H1 (cell line): ENCODE results near the gene SCNN1B. TPM values are rescaled to one million over a fixed set of nuclear protein-coding genes. Genes with fewer than 3 reads are reported as not detected.

Experiments used
- CTCF ChIA-PET: fragments of 300-600 bp; sonication (Branson Sonifier 250); formaldehyde crosslinking; loops from one replicate; lab custom pipeline; 2021; ENCODE audit not compliant: partially characterized antibody; lab: Charles Lee
- POLR2A ChIA-PET: fragments of 300-600 bp; sonication (Branson Sonifier 250); formaldehyde crosslinking; loops from one replicate; lab custom pipeline; 2021; ENCODE audit warnings: inconsistent platforms; ENCODE audit not compliant: partially characterized antibody; lab: Charles Lee
- DNase-seq, 2 experiments: peaks; one replicate each; pipeline versions ENCODE4 v3.0.0 to v3.0.0-alpha.2; 2010 to 2022; ENCODE audit warnings: low spot score in 2 of 2, low read depth in 1 of 2, mixed read lengths in 1 of 2
- FAIRE-seq: peaks from 2 replicates; lab custom pipeline; 2011; peaks lifted over from hg19 to GRCh38; lab: Jason Lieb, UNC
- H2AFZ ChIP-seq: 2 replicates; pipeline ENCODE4 v1.8.1; 2012; ENCODE audit warnings: low read length, inconsistent platforms
- H2AK5ac ChIP-seq: 2 replicates; pipeline ENCODE4 v1.6.1; 2013; ENCODE audit warnings: low read depth, low read length
- H2BK120ac ChIP-seq: replicated peaks from 2 replicates; pipeline ENCODE3; 2013; ENCODE audit warnings: low read depth, low read length, inconsistent platforms
- H2BK12ac ChIP-seq: 2 replicates; pipeline ENCODE4 v1.6.1; 2013; ENCODE audit warnings: low read depth, low read length
- H2BK15ac ChIP-seq: 2 replicates; pipeline ENCODE4 v1.6.1; 2013; ENCODE audit warnings: low read length
- H2BK20ac ChIP-seq: 2 replicates; pipeline ENCODE4 v1.6.1; 2013; ENCODE audit warnings: low read length
- H2BK5ac ChIP-seq: 2 replicates; pipeline ENCODE4 v1.6.1; 2013; ENCODE audit warnings: low read depth, low read length
- H3K14ac ChIP-seq: 2 replicates; pipeline ENCODE4 v1.6.1; 2013; ENCODE audit warnings: inconsistent platforms; ENCODE audit not compliant: insufficient read length
- H3K18ac ChIP-seq: 2 replicates; pipeline ENCODE4 v1.6.1; 2013; ENCODE audit warnings: low read length; ENCODE audit errors: extremely low read depth
- H3K23ac ChIP-seq: 2 replicates; pipeline ENCODE4 v1.6.1; 2013; ENCODE audit warnings: inconsistent platforms; ENCODE audit not compliant: insufficient read length
- H3K23me2 ChIP-seq: 2 replicates; pipeline ENCODE4 v1.6.1; 2013; ENCODE audit warnings: low read depth, low read length
- H3K27ac ChIP-seq: 2 replicates; pipeline ENCODE4 v1.6.1; 2011; ENCODE audit warnings: low read depth, low read length, inconsistent platforms
- H3K27me3 ChIP-seq, 4 experiments: replicated peaks in 1 of 4; 1 replicate in 1 of 4; 2 replicates in 3 of 4; pipeline versions ENCODE4 v1.6.1 to v1.8.1; 2011 to 2013; ENCODE audit warnings: low read length in 3 of 4, mild to moderate bottlenecking in 3 of 4, inconsistent platforms in 2 of 4, mixed read lengths in 2 of 4, moderate library complexity in 1 of 4; ENCODE audit not compliant: control insufficient read depth in 3 of 4, insufficient read depth in 3 of 4; ENCODE audit errors: extremely low read depth in 1 of 4
- H3K36me3 ChIP-seq, 4 experiments: 2 replicates each; pipeline versions ENCODE4 v1.6.1 to v1.8.1; 2011 to 2013; ENCODE audit warnings: mild to moderate bottlenecking in 4 of 4, low read length in 3 of 4, moderate library complexity in 2 of 4, control low read depth in 1 of 4, inconsistent platforms in 1 of 4; ENCODE audit not compliant: insufficient read depth in 4 of 4, control insufficient read depth in 2 of 4
- H3K4ac ChIP-seq: replicated peaks from 2 replicates; pipeline ENCODE3; 2013; ENCODE audit warnings: low read length, low read depth, mixed read lengths, inconsistent platforms; ENCODE audit not compliant: insufficient read length
- H3K4me1 ChIP-seq, 4 experiments: replicated peaks in 1 of 4; 1 replicate in 1 of 4; 2 replicates in 3 of 4; pipeline versions ENCODE4 v1.6.1 to v1.8.1; 2011 to 2013; ENCODE audit warnings: low read length in 3 of 4, inconsistent platforms in 2 of 4, mixed read lengths in 1 of 4; ENCODE audit not compliant: insufficient read depth in 4 of 4, control insufficient read depth in 3 of 4
- H3K4me2 ChIP-seq, 2 experiments: 2 replicates each; pipeline versions ENCODE4 v1.6.1 to v1.8.1; 2011 to 2013; ENCODE audit warnings: low read depth in 2 of 2, low read length in 2 of 2, control low read depth in 1 of 2, inconsistent platforms in 1 of 2, mild to moderate bottlenecking in 1 of 2; ENCODE audit not compliant: insufficient read depth in 1 of 2
- H3K4me3 ChIP-seq, 4 experiments: fragments of 200-600, 300-600 bp in 1 of 4; sonication (generic), shearing (Covaris generic), sonication (Bioruptor Twin) in 1 of 4; 2 replicates each; pipeline versions ENCODE4 v1.5.1 to v1.8.1; 2011 to 2016; ENCODE audit warnings: low read length in 4 of 4, low read depth in 3 of 4, control low read depth in 2 of 4, inconsistent platforms in 2 of 4, mild to moderate bottlenecking in 2 of 4, mixed read lengths in 1 of 4, moderate library complexity in 1 of 4; ENCODE audit not compliant: insufficient read depth in 2 of 4; ENCODE audit errors: extremely low read depth in 1 of 4
- H3K56ac ChIP-seq: replicated peaks from 2 replicates; pipeline ENCODE3; 2013; ENCODE audit warnings: low read depth, mild to moderate bottlenecking, mixed read lengths, low read length, inconsistent platforms; ENCODE audit not compliant: insufficient read length
- H3K79me1 ChIP-seq: 2 replicates; pipeline ENCODE4 v1.6.1; 2013; ENCODE audit warnings: low read depth, low read length, control low read depth
- H3K79me2 ChIP-seq, 2 experiments: 2 replicates each; pipeline versions ENCODE4 v1.6.1 to v1.8.1; 2012 to 2013; ENCODE audit warnings: low read length in 2 of 2, mild to moderate bottlenecking in 2 of 2, inconsistent platforms in 1 of 2; ENCODE audit not compliant: insufficient read depth in 2 of 2, control insufficient read depth in 1 of 2
- H3K9ac ChIP-seq, 4 experiments: replicated peaks in 1 of 4; 1 replicate in 1 of 4; 2 replicates in 3 of 4; pipeline versions ENCODE4 v1.6.1 to v1.8.1; 2011 to 2013; ENCODE audit warnings: low read depth in 3 of 4, low read length in 3 of 4, control low read depth in 2 of 4, mild to moderate bottlenecking in 2 of 4, moderate library complexity in 2 of 4, inconsistent platforms in 1 of 4; ENCODE audit errors: extremely low read depth in 1 of 4
- H3K9me3 ChIP-seq, 2 experiments: 2 replicates each; pipeline versions ENCODE4 v1.6.1 to v1.8.1; 2012 to 2013; ENCODE audit warnings: mild to moderate bottlenecking in 2 of 2, moderate library complexity in 2 of 2, control low read depth in 1 of 2, inconsistent platforms in 1 of 2, low read depth in 1 of 2, low read length in 1 of 2, mixed read lengths in 1 of 2; ENCODE audit not compliant: insufficient read depth in 2 of 2
- H4K20me1 ChIP-seq, 2 experiments: replicated peaks in 1 of 2; 2 replicates each; pipeline versions ENCODE3 to v1.8.1; 2011 to 2013; ENCODE audit warnings: inconsistent platforms in 2 of 2, low read length in 2 of 2, mild to moderate bottlenecking in 1 of 2; ENCODE audit not compliant: insufficient read depth in 2 of 2, control insufficient read depth in 1 of 2
- H4K5ac ChIP-seq: 2 replicates; pipeline ENCODE4 v1.6.1; 2013; ENCODE audit warnings: low read length, low read depth, mixed read lengths, inconsistent platforms; ENCODE audit not compliant: insufficient read length
- H4K8ac ChIP-seq: 2 replicates; pipeline ENCODE4 v1.8.0; 2013; ENCODE audit warnings: mild to moderate bottlenecking, moderate library complexity, low read length, inconsistent platforms; ENCODE audit not compliant: insufficient read depth; ENCODE audit errors: extremely low read depth
- H4K91ac ChIP-seq: replicated peaks from 2 replicates; pipeline ENCODE3; 2013; ENCODE audit warnings: low read length, mixed read lengths, inconsistent platforms; ENCODE audit not compliant: insufficient read length
- ZNF274 ChIP-seq: IDR thresholded peaks from 2 replicates; pipeline ENCODE4 v1.7.0; 2012; ENCODE audit warnings: low read length, borderline replicate concordance; ENCODE audit errors: extremely low read depth
- WGBS, 2 experiments: shearing (Covaris generic) in 1 of 2; methylation state at CpG; one replicate each; pipeline versions ENCODE4 v1.1.6 to v1.1.7; 2013 to 2015; ENCODE audit warnings: low lambda C conversion rate in 2 of 2, mixed read lengths in 2 of 2, inconsistent platforms in 1 of 2, low coverage in 1 of 2, missing lambda C conversion rate in 1 of 2; ENCODE audit not compliant: insufficient replicate concordance in 2 of 2, insufficient coverage in 1 of 2, insufficient read length in 1 of 2; ENCODE audit errors: extremely low coverage in 1 of 2, missing lambda C conversion rate in 1 of 2; 5-methylcytosine and 5-hydroxymethylcytosine counted together
- polyA plus RNA-seq, 7 experiments: library from polyadenylated mRNA; depleted of rRNA in 3 of 7; stranded (reverse) in 5 of 7; unstranded in 2 of 7; fragments of >200 nt in 5 of 7; fragments of 200-250 nt in 2 of 7; gene quantifications; 1 replicate in 5 of 7; 2 replicates in 1 of 7; 4 replicates in 1 of 7; pipeline versions ENCODE4 v1.2.1 to v1.2.3, GENCODE V29; 2011 to 2013; ENCODE audit warnings: missing spikeins in 2 of 7, mixed read lengths in 2 of 7
- total RNA-seq: library from RNA; stranded (reverse); fragmentation: NEBNext Ultra II Directional; extraction: Animal tissue kit (Norgen Biotek cat#: 25700); gene quantifications from 2 replicates; pipeline ENCODE4 v1.2.1, GENCODE V29; 2021

SCNN1B gene
- total and polyA plus RNA-seq, 2 of the 8 experiments (the other 6 are each of a cell fraction or from before 2014, with no cell fraction given): 0.20 to 0.95 TPM

DNA sequence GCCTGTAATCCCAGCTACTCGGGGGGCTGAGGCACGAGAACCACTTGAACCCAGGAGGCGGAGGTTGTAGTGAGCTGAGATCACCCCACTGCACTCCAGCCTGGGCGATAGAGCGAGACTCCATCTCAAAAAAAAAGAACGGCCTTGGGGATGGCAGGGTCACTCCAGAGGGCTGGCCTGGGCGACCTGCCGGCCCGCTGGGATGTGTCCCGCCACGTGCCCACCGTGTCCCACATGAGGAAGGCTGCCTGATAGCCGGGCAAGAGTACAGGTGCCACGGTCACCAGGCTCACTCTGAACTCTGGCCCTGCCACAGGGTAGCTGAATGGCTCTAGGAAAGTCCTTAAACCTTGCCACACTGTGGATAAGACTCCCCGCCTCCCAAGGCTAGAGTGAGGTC lies 83.3 kb downstream of the SCNN1B start:
- CTCF ChIA-PET: interaction anchor here (3.3 to 3.9 kb wide), 2 partner anchors 14 to 49 kb away, joined by 7 to 23 read pairs; no protein-coding TSS in a partner anchor
- no peak overlapping the region for H2BK120ac ChIP-seq
- FAIRE-seq: no peak

More for the DNA sequence above, 83.3 kb downstream of the SCNN1B start:
- H3K14ac ChIP-seq: no peak overlapping the region
- no peak overlapping the region for H2AK5ac ChIP-seq
- no peak overlapping the region for H2BK5ac ChIP-seq
- no peak overlapping the region for H3K56ac ChIP-seq
- no peaks in the 10 kb centered on the region for H3K27me3 ChIP-seq
- H3K4me1 ChIP-seq: peaks cover 0 to 3% (median under 1%) of the 10 kb centered on the region in 4 experiments; a peak in 1 of 7 replicates
- H3K79me1 ChIP-seq: no peaks in the 10 kb centered on the region
- H2BK12ac ChIP-seq: no peak overlapping the region
- H3K4me3 ChIP-seq: no peak overlapping the region
- no peak overlapping the region for H3K23ac ChIP-seq
- no peak overlapping the region for H2BK15ac ChIP-seq
- H3K4me2 ChIP-seq: no peak overlapping the region
- H3K23me2 ChIP-seq: peaks cover 6% of the 10 kb centered on the region; the same call in 1 of the 2 replicates
- H3K9ac ChIP-seq: no peak overlapping the region
- no peak overlapping the region for H3K27ac ChIP-seq
- no peak for TF ChIP-seq ZNF274
- TF ChIP-seq, all 59 proteins: peak for 0
- H2BK20ac ChIP-seq: no peak overlapping the region
- no peak overlapping the region for H3K4ac ChIP-seq
- H4K20me1 ChIP-seq: peaks cover 0 to 1% of the 10 kb centered on the region in 2 experiments
- H4K5ac ChIP-seq: no peak overlapping the region
- POLR2A ChIA-PET: interaction anchor here (2.1 kb wide), 1 partner anchor 11 kb away, joined by 6 read pairs; no protein-coding TSS in a partner anchor
- H3K36me3 ChIP-seq: peaks cover 0 to 6% (median 2%) of the 10 kb centered on the region in 4 experiments; a peak in 6 of 8 replicates
- no peak overlapping the region for H4K91ac ChIP-seq
- peak overlapping the region; percentile 51; the same call in 1 of the 2 replicates for H4K8ac ChIP-seq
- no peaks in the 10 kb centered on the region for H3K9me3 ChIP-seq
- H2AFZ ChIP-seq: no peak overlapping the region
- no peak for DNase-seq
- WGBS, 2 experiments: 95% methylated on average over 15 of the region's 15 CpGs; no CpG with 5 or more reads in 1 of the 2 experiments
- no peak overlapping the region for H3K18ac ChIP-seq
- no peaks in the 10 kb centered on the region for H3K79me2 ChIP-seq
